SK-N-SH treated with all-trans-retinoic acid at 6 μM for 48 hours (cell line): ENCODE measurements around the gene DCTD.

ENCODE experiments used
- ATAC-seq: fragments of 200-7000 bp; cut with Tn5 transposase; 3 replicates; pipeline ENCODE4 v1.9.1; 2020; ENCODE audit warnings: mild to moderate bottlenecking, moderate library complexity
- ARNTL ChIP-seq: fragments of 450-650 bp; formaldehyde crosslinking; IDR thresholded peaks from 2 replicates; pipeline ENCODE4 v1.5.0; 2020; ENCODE audit warnings: low read depth, mild to moderate bottlenecking, moderate library complexity, borderline replicate concordance
- BACH2 ChIP-seq: fragments of 250-450 bp; sonication (Bioruptor Pico); IDR thresholded peaks from 2 replicates; pipeline ENCODE4 v1.9.0; 2021; ENCODE audit warnings: mild to moderate bottlenecking, borderline replicate concordance
- CREB5 ChIP-seq: fragments of 250-450 bp; sonication (Bioruptor Pico); IDR thresholded peaks from 2 replicates; pipeline ENCODE4 v1.5.1; 2020; ENCODE audit warnings: low read depth, mild to moderate bottlenecking, moderate library complexity
- CSDC2 ChIP-seq: fragments of 250-450 bp; sonication (Bioruptor Pico); IDR thresholded peaks from 2 replicates; pipeline ENCODE4 v1.5.0; 2020; ENCODE audit warnings: mild to moderate bottlenecking, moderate library complexity
- CSRNP3 ChIP-seq: fragments of 250-450 bp; sonication (Bioruptor Pico); IDR thresholded peaks from 2 replicates; pipeline ENCODE4 v1.5.1; 2021; ENCODE audit warnings: mild to moderate bottlenecking, moderate library complexity
- ESRRG ChIP-seq: fragments of 250-450 bp; sonication (Bioruptor Pico); IDR thresholded peaks from 2 replicates; pipeline ENCODE4 v1.6.1; 2021; ENCODE audit warnings: mild to moderate bottlenecking
- GLIS3 ChIP-seq: fragments of 250-450 bp; sonication (Bioruptor Pico); IDR thresholded peaks from 2 replicates; pipeline ENCODE4 v1.5.0; 2020; ENCODE audit warnings: mild to moderate bottlenecking, moderate library complexity
- ISL1 ChIP-seq: fragments of 250-450 bp; sonication (Bioruptor Pico); IDR thresholded peaks from 2 replicates; pipeline ENCODE4 v2.1.2; 2022; ENCODE audit warnings: mild to moderate bottlenecking, moderate library complexity
- OSR1 ChIP-seq: fragments of 250-450 bp; sonication (Bioruptor Pico); IDR thresholded peaks from 2 replicates; pipeline ENCODE4 v1.8.0; 2022; ENCODE audit warnings: moderate library complexity, mild to moderate bottlenecking, inconsistent platforms
- POU6F1 ChIP-seq: fragments of 250-450 bp; sonication (Bioruptor Pico); IDR thresholded peaks from 2 replicates; pipeline ENCODE4 v1.8.0; 2021; ENCODE audit warnings: low read depth, mild to moderate bottlenecking, moderate library complexity, borderline replicate concordance
- RARB ChIP-seq: fragments of 250-450 bp; sonication (Bioruptor Pico); IDR thresholded peaks from 2 replicates; pipeline ENCODE4 v1.8.0; 2021; ENCODE audit warnings: mild to moderate bottlenecking, moderate library complexity
- SNAI2 ChIP-seq: fragments of 250-450 bp; sonication (Bioruptor Pico); IDR thresholded peaks from 2 replicates; pipeline ENCODE4 v1.5.0; 2020; ENCODE audit warnings: mild to moderate bottlenecking, moderate library complexity
- TCF4 ChIP-seq: fragments of 250-450 bp; sonication (Bioruptor Pico); IDR thresholded peaks from 2 replicates; pipeline ENCODE4 v1.8.0; 2021; ENCODE audit warnings: mild to moderate bottlenecking, moderate library complexity, borderline replicate concordance
- ZC3H10 ChIP-seq: fragments of 250-450 bp; sonication (Bioruptor Pico); IDR thresholded peaks from 2 replicates; pipeline ENCODE4 v1.5.1; 2021; ENCODE audit warnings: mild to moderate bottlenecking, moderate library complexity
- ZFP3 ChIP-seq: fragments of 250-450 bp; sonication (Bioruptor Pico); IDR thresholded peaks from 2 replicates; pipeline ENCODE4 v1.5.0; 2020; ENCODE audit warnings: mild to moderate bottlenecking, moderate library complexity
- ZFP30 ChIP-seq: fragments of 450-650 bp; formaldehyde crosslinking; IDR thresholded peaks from 2 replicates; pipeline ENCODE4 v1.5.0; 2022; ENCODE audit warnings: mild to moderate bottlenecking, moderate library complexity
- ZNF565 ChIP-seq: fragments of 450-650 bp; formaldehyde crosslinking; conservative IDR thresholded peaks from 2 replicates; pipeline ENCODE4 v1.5.0; 2020; ENCODE audit warnings: low read depth, mild to moderate bottlenecking, moderate library complexity
- ZNF70 ChIP-seq: fragments of 450-650 bp; formaldehyde crosslinking; IDR thresholded peaks from 2 replicates; pipeline ENCODE4 v1.5.0; 2020; ENCODE audit warnings: mild to moderate bottlenecking, moderate library complexity
- ZNF8 ChIP-seq: fragments of 450-650 bp; formaldehyde crosslinking; IDR thresholded peaks from 2 replicates; pipeline ENCODE4 v1.5.0; 2020; ENCODE audit warnings: mild to moderate bottlenecking, moderate library complexity
- TF ChIP-seq, protein P1 (sequence below): fragments of 250-450 bp; sonication (Bioruptor Pico); IDR thresholded peaks from 2 replicates; pipeline ENCODE4 v1.8.0; 2020; ENCODE audit warnings: mild to moderate bottlenecking, moderate library complexity, borderline replicate concordance

The DCTD gene

DNA sequence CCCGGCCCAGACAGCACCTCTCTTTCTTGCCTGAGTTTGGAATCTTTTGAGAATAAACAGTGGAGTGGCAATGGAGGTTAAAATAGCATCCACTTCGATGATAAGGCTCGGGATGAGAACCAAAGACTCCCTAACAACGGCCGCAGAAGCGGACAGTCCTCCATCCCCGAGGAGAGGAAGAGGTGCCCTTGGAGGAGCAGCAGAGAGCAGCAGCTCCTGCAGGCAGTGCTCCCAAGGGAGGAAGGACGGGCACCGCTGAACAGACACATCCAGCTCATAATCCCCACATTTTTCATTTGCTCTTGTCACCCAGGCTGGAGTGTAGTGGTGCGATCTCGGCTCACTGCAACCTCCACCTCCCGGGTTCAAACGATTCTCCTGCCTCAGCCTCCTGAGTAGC lies 61.3 kb downstream of the DCTD start (continued):
- TF ChIP-seq, protein P1, sequence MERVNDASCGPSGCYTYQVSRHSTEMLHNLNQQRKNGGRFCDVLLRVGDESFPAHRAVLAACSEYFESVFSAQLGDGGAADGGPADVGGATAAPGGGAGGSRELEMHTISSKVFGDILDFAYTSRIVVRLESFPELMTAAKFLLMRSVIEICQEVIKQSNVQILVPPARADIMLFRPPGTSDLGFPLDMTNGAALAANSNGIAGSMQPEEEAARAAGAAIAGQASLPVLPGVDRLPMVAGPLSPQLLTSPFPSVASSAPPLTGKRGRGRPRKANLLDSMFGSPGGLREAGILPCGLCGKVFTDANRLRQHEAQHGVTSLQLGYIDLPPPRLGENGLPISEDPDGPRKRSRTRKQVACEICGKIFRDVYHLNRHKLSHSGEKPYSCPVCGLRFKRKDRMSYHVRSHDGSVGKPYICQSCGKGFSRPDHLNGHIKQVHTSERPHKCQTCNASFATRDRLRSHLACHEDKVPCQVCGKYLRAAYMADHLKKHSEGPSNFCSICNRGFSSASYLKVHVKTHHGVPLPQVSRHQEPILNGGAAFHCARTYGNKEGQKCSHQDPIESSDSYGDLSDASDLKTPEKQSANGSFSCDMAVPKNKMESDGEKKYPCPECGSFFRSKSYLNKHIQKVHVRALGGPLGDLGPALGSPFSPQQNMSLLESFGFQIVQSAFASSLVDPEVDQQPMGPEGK (CRISPR knock-in tag) = no peak
- TF ChIP-seq ARNTL (CRISPR knock-in tag) (no peak), BACH2 (no peak), CSDC2 (no peak), SNAI2 (CRISPR knock-in tag) (no peak), POU6F1 (CRISPR knock-in tag) (no peak)
- TF ChIP-seq, all 23 proteins: peak for 0

- TF ChIP-seq ZC3H10 (CRISPR knock-in tag) (no peak), POU6F1 (CRISPR knock-in tag) (no peak), GLIS3 (CRISPR knock-in tag) (no peak), ZNF70 (CRISPR knock-in tag) (no peak)
Observed at GRCh38 chr4:182855312-182855711, 61.9 kb downstream of the DCTD start.

DNA sequence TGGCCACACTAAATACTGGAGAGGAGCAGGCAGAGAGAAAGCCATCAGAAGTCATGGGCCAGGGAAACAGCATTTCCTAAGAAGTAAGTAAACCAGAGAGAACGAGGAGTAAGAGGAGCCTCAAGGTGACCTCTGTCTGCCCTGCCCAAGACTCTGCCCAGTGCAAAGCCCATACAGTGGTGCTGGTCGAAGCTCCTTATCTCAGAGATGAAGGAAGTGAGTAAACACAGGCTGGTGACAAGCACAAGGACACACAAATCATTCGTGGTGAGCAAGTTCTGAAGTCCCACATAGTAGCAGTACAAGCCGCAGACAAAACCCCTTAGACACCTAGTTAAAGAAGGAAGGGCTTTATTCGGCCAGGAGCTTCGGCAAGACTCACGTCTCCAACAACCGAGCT lies 62.7 kb downstream of the DCTD start:
- no peak for ATAC-seq
- TF ChIP-seq, protein P1 (CRISPR knock-in tag) = no peak
- TF ChIP-seq ISL1 (CRISPR knock-in tag) (no peak), ZNF565 (CRISPR knock-in tag) (no peak), CSDC2 (no peak), CREB5 (CRISPR knock-in tag) (no peak), ESRRG (no peak), BACH2 (no peak), ZNF8 (CRISPR knock-in tag) (no peak), GLIS3 (CRISPR knock-in tag) (no peak), RARB (CRISPR knock-in tag) (no peak), ZNF70 (CRISPR knock-in tag) (no peak), OSR1 (CRISPR knock-in tag) (no peak), ZFP30 (CRISPR knock-in tag) (no peak), CSRNP3 (no peak), ZFP3 (no peak), ARNTL (CRISPR knock-in tag) (no peak), TCF4 (CRISPR knock-in tag) (no peak)

More at GRCh38 chr4:182855312-182855711, 61.9 kb downstream of the DCTD start:
- ATAC-seq = no peak
